Nephron (organoid): ENCODE results near the gene TSPAN18.

Experiments used
- H3K27ac Mint-ChIP-seq, 3 experiments: 2 replicates each; pipeline ENCODE4 v1.8.0; 2020; ENCODE audit warnings: mixed read lengths in 3 of 3, mild to moderate bottlenecking in 2 of 3, moderate library complexity in 1 of 3
- H3K27me3 Mint-ChIP-seq: 2 replicates; pipeline ENCODE4 v1.8.0; 2021; ENCODE audit warnings: low read depth, mild to moderate bottlenecking, moderate library complexity, mixed read lengths
- H3K36me3 Mint-ChIP-seq: 2 replicates; pipeline ENCODE4 v1.8.0; 2020; ENCODE audit warnings: low read depth, mixed read lengths
- H3K4me1 Mint-ChIP-seq: 2 replicates; pipeline ENCODE4 v1.8.0; 2020; ENCODE audit warnings: mixed read lengths
- H3K4me3 Mint-ChIP-seq, 3 experiments: 2 replicates each; pipeline ENCODE4 v1.8.0; 2020; ENCODE audit warnings: mild to moderate bottlenecking in 3 of 3, mixed read lengths in 3 of 3, moderate library complexity in 2 of 3
- H3K9me3 Mint-ChIP-seq: 2 replicates; pipeline ENCODE4 v1.8.0; 2020; ENCODE audit warnings: mixed read lengths
- TF ChIP-seq, protein P1 (sequence below), 3 experiments: fragments of 200-600 bp; sonication (generic); IDR thresholded peaks; one replicate each; pipeline ENCODE4 v1.5.0; 2021; ENCODE audit warnings: antibody characterized with exemption in 3 of 3; ENCODE audit not compliant: unreplicated experiment in 3 of 3

TSPAN18 gene

DNA sequence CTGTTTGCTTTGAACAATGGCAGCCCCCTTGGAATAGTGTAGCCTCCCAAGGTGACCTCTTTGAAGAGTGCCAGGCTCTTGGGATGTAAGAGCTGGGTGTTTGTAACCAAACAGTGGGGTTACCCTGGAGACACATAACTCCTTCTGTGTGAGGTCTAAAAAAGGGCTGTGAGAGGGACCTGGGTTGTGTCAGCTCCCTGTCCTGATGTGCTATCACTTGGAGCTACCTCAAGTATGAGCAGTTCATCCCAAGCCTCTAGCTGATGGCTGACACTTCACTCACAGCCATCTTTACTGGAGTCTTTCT, 40.2 kb downstream of the TSPAN18 start:
- TF ChIP-seq, protein P1, sequence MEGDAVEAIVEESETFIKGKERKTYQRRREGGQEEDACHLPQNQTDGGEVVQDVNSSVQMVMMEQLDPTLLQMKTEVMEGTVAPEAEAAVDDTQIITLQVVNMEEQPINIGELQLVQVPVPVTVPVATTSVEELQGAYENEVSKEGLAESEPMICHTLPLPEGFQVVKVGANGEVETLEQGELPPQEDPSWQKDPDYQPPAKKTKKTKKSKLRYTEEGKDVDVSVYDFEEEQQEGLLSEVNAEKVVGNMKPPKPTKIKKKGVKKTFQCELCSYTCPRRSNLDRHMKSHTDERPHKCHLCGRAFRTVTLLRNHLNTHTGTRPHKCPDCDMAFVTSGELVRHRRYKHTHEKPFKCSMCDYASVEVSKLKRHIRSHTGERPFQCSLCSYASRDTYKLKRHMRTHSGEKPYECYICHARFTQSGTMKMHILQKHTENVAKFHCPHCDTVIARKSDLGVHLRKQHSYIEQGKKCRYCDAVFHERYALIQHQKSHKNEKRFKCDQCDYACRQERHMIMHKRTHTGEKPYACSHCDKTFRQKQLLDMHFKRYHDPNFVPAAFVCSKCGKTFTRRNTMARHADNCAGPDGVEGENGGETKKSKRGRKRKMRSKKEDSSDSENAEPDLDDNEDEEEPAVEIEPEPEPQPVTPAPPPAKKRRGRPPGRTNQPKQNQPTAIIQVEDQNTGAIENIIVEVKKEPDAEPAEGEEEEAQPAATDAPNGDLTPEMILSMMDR (IDR thresholded peaks at IDR 0.05; ENCODE audit: unreplicated experiment in 3 of 3), result no peak
- H3K9me3 Mint-ChIP-seq, result peaks cover 16% of the 10 kb centered on the region
- H3K27me3 Mint-ChIP-seq, result no peaks in the 10 kb centered on the region

DNA sequence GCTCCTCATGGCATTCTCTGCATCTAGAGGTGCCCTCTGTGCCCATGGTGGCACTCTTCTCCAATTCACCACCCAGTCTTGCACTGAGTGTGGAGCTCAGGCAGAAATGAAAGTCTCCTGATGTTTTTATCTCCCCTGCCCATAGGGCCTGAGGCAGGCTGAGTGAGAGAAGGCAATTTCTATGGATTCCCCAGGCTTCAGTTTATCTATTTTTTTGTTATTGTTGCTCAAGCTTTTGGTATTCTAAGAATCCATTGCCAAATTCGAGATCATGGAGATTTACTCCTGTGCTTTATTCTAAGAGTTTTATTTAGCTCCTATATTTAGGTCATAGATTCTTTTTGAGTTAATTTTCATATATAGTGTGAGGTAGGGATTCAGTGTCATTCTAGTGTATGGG, 40.7 kb downstream of the TSPAN18 start:
- H3K4me3 Mint-ChIP-seq, result no peak overlapping the region

More for the DNA sequence above, 40.2 kb downstream of the TSPAN18 start:
- Mint-ChIP-seq H3K27ac (peak overlapping the region in 2 of 3 experiments; percentile 95 to 97), H3K36me3 (peaks cover 41% of the 10 kb centered on the region), H3K4me3 (no peak overlapping the region), H3K4me1 (peaks cover 70% of the 10 kb centered on the region)

GRCh38 chr11:44770401-44770800, 43.6 kb downstream of the TSPAN18 start:
- TF ChIP-seq, protein P1 (IDR thresholded peaks at IDR 0.05; ENCODE audit: unreplicated experiment in 3 of 3), result no peak

More for the DNA sequence above, 40.7 kb downstream of the TSPAN18 start:
- peak overlapping the region in 1 of 3 experiments; percentile 95 for H3K27ac Mint-ChIP-seq
- H3K36me3 Mint-ChIP-seq, result peaks cover 41% of the 10 kb centered on the region
- TF ChIP-seq, protein P1 (IDR thresholded peaks at IDR 0.05; ENCODE audit: unreplicated experiment in 3 of 3), result no peak
- peaks cover 16% of the 10 kb centered on the region for H3K9me3 Mint-ChIP-seq
- no peaks in the 10 kb centered on the region for H3K27me3 Mint-ChIP-seq
- H3K4me1 Mint-ChIP-seq, result peaks cover 65% of the 10 kb centered on the region

GRCh38 chr11:44771252-44771734, 44.5 kb downstream of the TSPAN18 start:
- peaks cover 15% of the 10 kb centered on the region for H3K9me3 Mint-ChIP-seq
- TF ChIP-seq, protein P1 (IDR thresholded peaks at IDR 0.05; ENCODE audit: unreplicated experiment in 3 of 3), result no peak
- H3K36me3 Mint-ChIP-seq, result peaks cover 32% of the 10 kb centered on the region
- H3K27ac Mint-ChIP-seq, result peak overlapping the region in 1 of 3 experiments; percentile 69
- peaks cover 57% of the 10 kb centered on the region for H3K4me1 Mint-ChIP-seq
- no peaks in the 10 kb centered on the region for H3K27me3 Mint-ChIP-seq
- H3K4me3 Mint-ChIP-seq, result no peak overlapping the region

More at GRCh38 chr11:44770401-44770800, 43.6 kb downstream of the TSPAN18 start:
- Mint-ChIP-seq H3K4me1 (peaks cover 59% of the 10 kb centered on the region), H3K9me3 (peaks cover 16% of the 10 kb centered on the region), H3K27ac (peak overlapping the region; percentile 11 to 72 (median 69)), H3K4me3 (no peak overlapping the region), H3K27me3 (no peaks in the 10 kb centered on the region), H3K36me3 (peaks cover 38% of the 10 kb centered on the region)

- Mint-ChIP-seq H3K4me3 (no peak overlapping the region), H3K36me3 (peaks cover 28% of the 10 kb centered on the region), H3K27ac (peak overlapping the region in 1 of 3 experiments; percentile 69), H3K4me1 (peaks cover 57% of the 10 kb centered on the region), H3K27me3 (no peaks in the 10 kb centered on the region), H3K9me3 (peaks cover 11% of the 10 kb centered on the region)
- TF ChIP-seq, protein P1 (IDR thresholded peaks at IDR 0.05; ENCODE audit: unreplicated experiment in 3 of 3), result no peak
These were observed 45.1 kb downstream of the TSPAN18 start for GRCh38 chr11:44771841-44772240.

GRCh38 chr11:44773351-44773965, 46.7 kb downstream of the TSPAN18 start:
- H3K27me3 Mint-ChIP-seq, result no peaks in the 10 kb centered on the region
- peaks cover 13% of the 10 kb centered on the region for H3K36me3 Mint-ChIP-seq
- H3K27ac Mint-ChIP-seq, result peak overlapping the region; percentile 20 to 91 (median 75)
- H3K4me3 Mint-ChIP-seq, result no peak overlapping the region
- peaks cover 4% of the 10 kb centered on the region for H3K9me3 Mint-ChIP-seq
- peaks cover 63% of the 10 kb centered on the region for H3K4me1 Mint-ChIP-seq
- TF ChIP-seq, protein P1 (IDR thresholded peaks at IDR 0.05; ENCODE audit: unreplicated experiment in 3 of 3), result no peak
